HEK293 (cell line): ENCODE data around the gene INPP5F.

Experiments
- CTCF ChIA-PET: fragments of 350-600 bp; formaldehyde crosslinking; extraction: SDS; loops from one replicate; lab custom pipeline; 2021; ENCODE audit warnings: antibody characterized with exemption; lab: Yijun Ruan, JAX
- POLR2A ChIA-PET: fragments of 300-600 bp; formaldehyde crosslinking; extraction: SDS; loops from one replicate; lab custom pipeline; 2020; ENCODE audit warnings: antibody characterized with exemption, inconsistent platforms; lab: Yijun Ruan, JAX
- H3K27ac ChIP-seq: fragments of 200-500 bp; sonication (Bioruptor generic); 2 replicates; pipeline ENCODE4 v1.5.1; 2014; ENCODE audit warnings: low read depth, low read length, control low read depth, inconsistent platforms; ENCODE audit errors: extremely low read depth
- H3K36me3 ChIP-seq, 2 experiments: fragments of 200-500 bp in 1 of 2; sonication (Bioruptor generic) in 1 of 2; 1 replicate in 1 of 2; 2 replicates in 1 of 2; pipeline ENCODE4 v1.5.1; 2014 to 2017; ENCODE audit warnings: inconsistent platforms in 2 of 2, low read length in 2 of 2; ENCODE audit not compliant: control insufficient read depth in 2 of 2, insufficient read depth in 1 of 2
- H3K4me1 ChIP-seq: fragments of 200-500 bp; sonication (Bioruptor generic); 2 replicates; pipeline ENCODE4 v1.5.1; 2014; ENCODE audit warnings: mild to moderate bottlenecking, low read length, inconsistent platforms; ENCODE audit not compliant: control insufficient read depth, insufficient read depth
- H3K4me3 ChIP-seq: 2 replicates; pipeline ENCODE4 v1.5.1; 2011; ENCODE audit warnings: low read depth, mild to moderate bottlenecking, control low read depth, low read length, moderate library complexity
- H3K9me3 ChIP-seq: fragments of 200-500 bp; sonication (Bioruptor generic); 2 replicates; pipeline ENCODE4 v1.5.1; 2014; ENCODE audit warnings: low read depth, low read length, inconsistent platforms; ENCODE audit not compliant: control insufficient read depth, insufficient read depth
- ZBTB17 ChIP-seq: fragments of 450-650 bp; formaldehyde crosslinking; IDR thresholded peaks from 2 replicates; pipeline ENCODE4 v1.5.1; 2016; ENCODE audit warnings: missing biosample characterization, missing genetic modification characterization
- ZBTB7A ChIP-seq: fragments of 450-650 bp; formaldehyde crosslinking; IDR thresholded peaks from 2 replicates; pipeline ENCODE4 v1.5.1; 2016; ENCODE audit warnings: low read depth, missing biosample characterization, missing genetic modification characterization
- ZEB2 ChIP-seq: fragments of 450-650 bp; formaldehyde crosslinking; IDR thresholded peaks from 2 replicates; pipeline ENCODE4 v1.5.1; 2016; ENCODE audit warnings: missing biosample characterization, missing genetic modification characterization
- ZNF121 ChIP-seq: fragments of 450-650 bp; formaldehyde crosslinking; IDR thresholded peaks from 2 replicates; pipeline ENCODE4 v1.5.1; 2016; ENCODE audit warnings: missing biosample characterization, missing genetic modification characterization
- ZNF140 ChIP-seq: fragments of 450-650 bp; formaldehyde crosslinking; IDR thresholded peaks from 2 replicates; pipeline ENCODE4 v1.5.1; 2016; ENCODE audit warnings: missing biosample characterization, missing genetic modification characterization
- ZNF146 ChIP-seq: fragments of 450-650 bp; formaldehyde crosslinking; IDR thresholded peaks from 2 replicates; pipeline ENCODE4 v1.5.1; 2016; ENCODE audit warnings: missing biosample characterization, missing genetic modification characterization
- ZNF157 ChIP-seq: fragments of 450-650 bp; formaldehyde crosslinking; IDR thresholded peaks from 2 replicates; pipeline ENCODE4 v1.5.1; 2016; ENCODE audit warnings: missing biosample characterization, missing genetic modification characterization
- ZNF175 ChIP-seq: fragments of 450-650 bp; formaldehyde crosslinking; IDR thresholded peaks from 2 replicates; pipeline ENCODE4 v1.5.1; 2016; ENCODE audit warnings: missing biosample characterization, missing genetic modification characterization
- ZNF324 ChIP-seq: fragments of 450-650 bp; formaldehyde crosslinking; IDR thresholded peaks from 2 replicates; pipeline ENCODE4 v1.5.1; 2016; ENCODE audit warnings: missing biosample characterization, missing genetic modification characterization
- ZNF398 ChIP-seq: fragments of 450-650 bp; formaldehyde crosslinking; IDR thresholded peaks from 2 replicates; pipeline ENCODE4 v1.5.1; 2017; ENCODE audit warnings: missing biosample characterization, missing genetic modification characterization
- ZNF423 ChIP-seq: fragments of 450-650 bp; formaldehyde crosslinking; IDR thresholded peaks from 2 replicates; pipeline ENCODE4 v1.5.1; 2016; ENCODE audit warnings: missing biosample characterization, missing genetic modification characterization
- ZNF449 ChIP-seq: fragments of 450-650 bp; formaldehyde crosslinking; IDR thresholded peaks from 2 replicates; pipeline ENCODE4 v1.5.1; 2017; ENCODE audit warnings: missing biosample characterization, mild to moderate bottlenecking, missing genetic modification characterization, moderate library complexity
- ZNF513 ChIP-seq: fragments of 450-650 bp; IDR thresholded peaks from 2 replicates; pipeline ENCODE4 v1.5.1; 2018; ENCODE audit warnings: missing biosample characterization, missing genetic modification characterization
- ZNF521 ChIP-seq: fragments of 450-650 bp; formaldehyde crosslinking; IDR thresholded peaks from 2 replicates; pipeline ENCODE4 v1.5.1; 2017; ENCODE audit warnings: missing biosample characterization, mild to moderate bottlenecking, missing genetic modification characterization
- ZNF558 ChIP-seq: fragments of 450-650 bp; formaldehyde crosslinking; IDR thresholded peaks from 2 replicates; pipeline ENCODE4 v1.5.1; 2016; ENCODE audit warnings: missing biosample characterization, missing genetic modification characterization
- ZNF624 ChIP-seq: fragments of 450-650 bp; formaldehyde crosslinking; IDR thresholded peaks from 2 replicates; pipeline ENCODE4 v1.5.1; 2017; ENCODE audit warnings: missing biosample characterization, missing genetic modification characterization
- ZNF791 ChIP-seq: fragments of 450-650 bp; formaldehyde crosslinking; IDR thresholded peaks from 2 replicates; pipeline ENCODE4 v1.5.1; 2016; ENCODE audit warnings: missing biosample characterization, missing genetic modification characterization
- TF ChIP-seq, protein P1 (sequence below): fragments of 450-650 bp; formaldehyde crosslinking; IDR thresholded peaks from 2 replicates; pipeline ENCODE4 v1.5.1; 2017; ENCODE audit warnings: missing biosample characterization, missing genetic modification characterization

INPP5F gene

GRCh38 chr10:119735451-119735850 lies 9.6 kb downstream of the INPP5F start:
- Histone ChIP-seq H3K27ac (no peak overlapping the region), H3K9me3 (no peaks in the 10 kb centered on the region), H3K36me3 (no peaks in the 10 kb centered on the region; a peak in 1 of 3 replicates), H3K4me1 (peaks cover 32% of the 10 kb centered on the region), H3K4me3 (no peak overlapping the region)
- ChIA-PET POLR2A (interaction anchor here (2.2 kb wide), 1 partner anchor 10 kb away, joined by 20 read pairs; the partner anchor contains the start of gene INPP5F), CTCF (interaction anchor here (1.6 kb wide), 1 partner anchor 15 kb away, joined by 8 read pairs; no protein-coding TSS in a partner anchor)
- TF ChIP-seq ZNF423 (tag by site-specific recombination) = no peak
- no peak for TF ChIP-seq ZNF521 (tag by site-specific recombination)
- TF ChIP-seq ZNF157 (tag by site-specific recombination) = no peak
- no peak for TF ChIP-seq ZNF624 (tag by site-specific recombination)
- no peak for TF ChIP-seq ZNF398 (tag by site-specific recombination)
- TF ChIP-seq ZNF140 = no peak
- TF ChIP-seq ZNF175 (tag by site-specific recombination) = no peak
- no peak for TF ChIP-seq ZNF558 (tag by site-specific recombination)
- TF ChIP-seq ZBTB7A (tag by site-specific recombination) = no peak
- TF ChIP-seq, protein P1, sequence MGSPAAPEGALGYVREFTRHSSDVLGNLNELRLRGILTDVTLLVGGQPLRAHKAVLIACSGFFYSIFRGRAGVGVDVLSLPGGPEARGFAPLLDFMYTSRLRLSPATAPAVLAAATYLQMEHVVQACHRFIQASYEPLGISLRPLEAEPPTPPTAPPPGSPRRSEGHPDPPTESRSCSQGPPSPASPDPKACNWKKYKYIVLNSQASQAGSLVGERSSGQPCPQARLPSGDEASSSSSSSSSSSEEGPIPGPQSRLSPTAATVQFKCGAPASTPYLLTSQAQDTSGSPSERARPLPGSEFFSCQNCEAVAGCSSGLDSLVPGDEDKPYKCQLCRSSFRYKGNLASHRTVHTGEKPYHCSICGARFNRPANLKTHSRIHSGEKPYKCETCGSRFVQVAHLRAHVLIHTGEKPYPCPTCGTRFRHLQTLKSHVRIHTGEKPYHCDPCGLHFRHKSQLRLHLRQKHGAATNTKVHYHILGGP (tag by site-specific recombination) = no peak
- TF ChIP-seq ZNF146 (tag by site-specific recombination) = no peak
- no peak for TF ChIP-seq ZNF513 (tag by site-specific recombination)
- no peak for TF ChIP-seq ZEB2 (tag by site-specific recombination)
- no peak for TF ChIP-seq ZBTB17
- no peak for TF ChIP-seq ZNF791
- TF ChIP-seq ZNF324 = no peak

DNA sequence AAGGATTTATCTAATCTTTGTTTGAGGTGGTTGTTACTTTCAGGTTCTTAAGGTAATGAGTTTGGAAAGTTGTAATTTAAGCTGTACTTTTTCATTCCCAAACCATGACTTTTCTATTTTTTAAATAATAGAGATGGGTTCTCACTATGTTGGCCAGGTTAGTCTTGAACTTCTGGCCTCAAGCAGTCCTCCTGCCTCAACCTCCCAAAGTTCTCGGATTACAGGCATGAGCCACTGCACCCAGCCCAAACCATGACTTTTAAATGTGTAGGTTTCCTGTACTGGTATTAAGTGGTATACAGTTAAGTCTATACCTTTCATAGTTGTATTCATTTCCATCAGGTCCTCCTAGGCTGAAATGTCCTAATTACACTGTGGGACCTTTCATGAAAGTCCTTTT lies 10.4 kb downstream of the INPP5F start:
- H3K4me3 ChIP-seq = no peak overlapping the region
- H3K27ac ChIP-seq = no peak overlapping the region
- POLR2A ChIA-PET = interaction anchor here (1.5 kb wide), 1 partner anchor 156 kb away, joined by 4 read pairs; the partner anchor contains the start of gene SEC23IP
- H3K9me3 ChIP-seq = no peaks in the 10 kb centered on the region
- CTCF ChIA-PET = interaction anchor here (0.7 kb wide), 2 partner anchors 52 to 128 kb away, joined by 3 read pairs; no protein-coding TSS in a partner anchor
- TF ChIP-seq ZNF121 (tag by site-specific recombination) = peak; percentile 73; the same call in 1 of the 2 replicates
- no peak for TF ChIP-seq ZNF449
- peaks cover 32% of the 10 kb centered on the region for H3K4me1 ChIP-seq
- no peaks in the 10 kb centered on the region; a peak in 1 of 3 replicates for H3K36me3 ChIP-seq
